ENCODE measurements around the gene CGB8.

CGB8 gene

DNA sequence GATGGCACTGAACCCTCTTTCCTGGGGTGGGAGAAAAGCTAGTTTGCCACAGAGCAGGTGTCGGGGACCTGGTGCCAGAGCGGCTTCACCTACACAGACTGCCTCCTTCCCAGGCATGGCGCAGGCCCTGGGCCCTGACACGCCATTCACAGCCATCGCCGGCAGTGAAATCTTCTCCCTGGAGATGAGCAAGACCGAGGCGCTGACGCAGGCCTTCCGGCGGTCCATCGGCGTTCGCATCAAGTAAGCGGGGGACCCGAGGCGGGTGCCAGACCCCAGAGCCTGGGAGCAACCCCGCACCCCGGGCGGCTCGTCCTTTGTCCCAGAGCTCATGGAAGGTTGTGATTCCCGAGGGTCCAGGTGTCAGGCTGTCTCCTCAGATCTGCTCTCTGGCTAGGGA lies 42.0 kb downstream of the CGB8 start:
- no peak for DNase-seq (ENCODE audit: low read depth in 2 of 2)

DNA sequence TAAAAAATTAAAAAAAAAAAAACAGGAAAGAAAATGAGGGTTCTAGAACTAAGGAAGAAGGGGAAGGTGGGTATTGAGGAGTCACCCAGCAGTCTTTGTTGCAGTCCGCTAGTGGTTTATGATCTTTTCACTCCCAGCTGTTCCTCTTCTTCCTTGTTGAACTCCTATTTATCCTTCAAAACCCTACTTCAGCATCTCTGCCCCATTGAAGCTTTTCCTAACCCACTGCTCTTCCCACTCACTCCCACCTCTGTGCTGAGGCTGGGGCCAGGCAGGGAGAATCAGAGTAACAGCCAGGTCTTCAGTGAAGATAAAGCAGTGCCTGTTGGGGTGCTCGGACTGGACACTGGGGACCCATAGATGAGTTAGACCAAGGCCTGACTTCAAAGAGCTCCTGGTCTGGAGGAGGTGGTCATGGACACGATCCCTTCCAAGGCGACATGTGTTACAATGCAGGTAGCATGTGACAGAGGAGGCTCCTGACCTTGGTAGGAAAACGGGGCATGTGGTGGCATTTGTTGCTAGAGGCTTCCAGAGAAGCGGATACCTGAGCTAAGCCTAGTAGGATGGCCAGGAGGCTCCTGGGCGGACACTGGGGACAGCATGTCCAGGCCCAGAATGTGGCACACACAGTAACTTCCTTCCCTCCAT lies 43.8 kb downstream of the CGB8 start:
- DNase-seq (ENCODE audit: low read depth in 2 of 2), result no peak

DNA sequence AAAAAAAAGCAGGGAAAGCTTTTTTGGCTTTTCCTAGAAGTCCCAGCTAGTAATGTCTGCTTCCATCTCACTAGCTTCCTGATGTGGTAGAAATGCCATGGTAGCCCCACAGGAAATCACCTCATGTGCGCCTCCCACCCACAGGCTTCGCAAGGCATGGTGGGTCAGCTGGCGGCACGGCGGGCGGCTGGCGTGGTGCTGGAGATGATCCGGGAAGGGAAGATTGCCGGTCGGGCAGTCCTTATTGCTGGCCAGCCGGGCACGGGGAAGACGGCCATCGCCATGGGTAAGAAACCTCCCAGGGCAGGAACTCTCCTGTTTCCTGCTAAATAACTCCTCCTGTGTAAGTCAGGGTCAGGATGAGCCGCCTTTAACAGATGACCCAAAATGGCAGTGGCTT lies 44.8 kb downstream of the CGB8 start:
- DNase-seq (ENCODE audit: low read depth in 2 of 2), result no peak

DNA sequence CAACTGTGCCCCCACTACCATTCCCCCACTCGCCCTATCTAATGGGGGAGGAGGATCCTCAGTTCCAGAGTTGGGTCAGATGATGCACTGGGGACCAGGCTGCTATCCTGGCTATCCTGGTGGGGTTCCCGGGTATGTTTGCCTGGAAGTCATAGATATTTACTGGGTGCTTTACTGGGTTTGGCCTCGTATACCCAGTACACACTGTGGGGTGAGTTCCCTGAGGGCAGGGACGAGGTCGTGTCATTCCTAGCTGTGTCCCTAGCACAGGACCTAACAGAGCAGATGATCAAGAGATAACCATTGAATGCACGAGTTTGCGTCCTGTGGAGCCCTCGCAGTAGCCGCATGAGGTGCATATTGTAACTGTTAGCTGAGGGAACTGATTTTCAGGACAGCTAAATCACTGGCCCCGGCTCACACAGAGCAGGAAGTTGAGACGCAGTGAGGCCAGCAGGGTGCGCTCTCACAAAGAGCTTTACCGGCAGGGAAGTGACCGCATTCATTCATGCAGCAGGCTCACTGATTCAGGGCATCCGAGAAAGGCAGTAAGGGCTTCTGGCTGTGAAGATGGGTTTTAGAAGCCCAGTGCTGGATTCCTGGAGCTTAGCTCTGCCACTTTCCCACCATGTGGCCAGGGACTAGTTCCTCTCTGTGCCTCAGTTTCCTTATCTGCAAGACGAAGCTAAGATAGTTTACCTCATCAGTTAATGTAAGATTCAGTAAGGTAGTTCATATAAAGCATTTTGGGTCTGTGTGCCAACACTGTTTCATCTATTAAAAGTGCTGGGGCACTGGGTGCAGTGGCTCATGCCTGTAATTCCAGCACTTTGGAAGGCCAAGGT lies 49.2 kb downstream of the CGB8 start:
- peak; percentile 40 to 43 for DNase-seq (ENCODE audit: low read depth in 2 of 2)

DNA sequence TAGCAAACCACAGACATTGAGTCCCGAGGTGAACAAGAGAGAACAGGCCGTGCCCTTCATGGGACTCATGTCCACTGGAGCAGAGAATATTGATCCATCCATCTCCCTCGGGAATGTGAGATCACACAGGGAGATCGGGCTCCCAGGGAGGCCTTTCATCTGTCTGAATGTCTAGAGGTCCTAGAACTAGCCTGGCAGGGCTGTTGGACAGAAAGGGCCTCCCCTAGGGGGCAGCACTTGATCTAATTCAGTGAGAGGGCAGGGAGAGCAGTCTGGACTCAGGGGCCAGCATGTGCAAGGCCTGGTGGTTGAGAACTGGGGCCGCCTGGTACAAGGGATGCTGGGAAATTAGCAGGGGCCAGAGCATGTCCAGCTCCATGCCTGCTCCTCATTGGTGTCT lies 50.9 kb downstream of the CGB8 start:
- DNase-seq (ENCODE audit: low read depth in 2 of 2), result peak in 1 of 2 donors; percentile 23

Measured in stimulated activated CD8-positive, alpha-beta memory T cell treated with anti-CD3 and anti-CD28 coated beads, Interleukin-7, amount 100 ng/mL, for 1 hour (primary cell).